ENCODE measurements around the gene TXNRD2.

Gene TXNRD2

GRCh38 chr22:19988331-19988808 is 46.8 kb upstream of the TXNRD2 start:
- in situ Hi-C loops (cut with HindIII; ENCODE audit: low sequenced_read_pairs), result no loop called here
- TF ChIP-seq, protein P1, sequence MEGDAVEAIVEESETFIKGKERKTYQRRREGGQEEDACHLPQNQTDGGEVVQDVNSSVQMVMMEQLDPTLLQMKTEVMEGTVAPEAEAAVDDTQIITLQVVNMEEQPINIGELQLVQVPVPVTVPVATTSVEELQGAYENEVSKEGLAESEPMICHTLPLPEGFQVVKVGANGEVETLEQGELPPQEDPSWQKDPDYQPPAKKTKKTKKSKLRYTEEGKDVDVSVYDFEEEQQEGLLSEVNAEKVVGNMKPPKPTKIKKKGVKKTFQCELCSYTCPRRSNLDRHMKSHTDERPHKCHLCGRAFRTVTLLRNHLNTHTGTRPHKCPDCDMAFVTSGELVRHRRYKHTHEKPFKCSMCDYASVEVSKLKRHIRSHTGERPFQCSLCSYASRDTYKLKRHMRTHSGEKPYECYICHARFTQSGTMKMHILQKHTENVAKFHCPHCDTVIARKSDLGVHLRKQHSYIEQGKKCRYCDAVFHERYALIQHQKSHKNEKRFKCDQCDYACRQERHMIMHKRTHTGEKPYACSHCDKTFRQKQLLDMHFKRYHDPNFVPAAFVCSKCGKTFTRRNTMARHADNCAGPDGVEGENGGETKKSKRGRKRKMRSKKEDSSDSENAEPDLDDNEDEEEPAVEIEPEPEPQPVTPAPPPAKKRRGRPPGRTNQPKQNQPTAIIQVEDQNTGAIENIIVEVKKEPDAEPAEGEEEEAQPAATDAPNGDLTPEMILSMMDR (IDR thresholded peaks at IDR 0.05; ENCODE audit: low read depth, low read length, missing control alignments), result no peak
- DNase-seq (ENCODE audit: low read depth), result no peak
- no peak overlapping the region for H3K4me3 ChIP-seq (ENCODE audit: low read depth, low read length)

GRCh38 chr22:19987394-19988306 is 46.0 kb upstream of the TXNRD2 start:
- no peak overlapping the region for H3K4me3 ChIP-seq (ENCODE audit: low read depth, low read length)
- TF ChIP-seq, protein P1 (IDR thresholded peaks at IDR 0.05; ENCODE audit: low read depth, low read length, missing control alignments), result no peak
- in situ Hi-C loops (cut with HindIII; ENCODE audit: low sequenced_read_pairs), result no loop called here
- DNase-seq (ENCODE audit: low read depth), result no peak

- peak overlapping the region; percentile 63 for H3K4me3 ChIP-seq (ENCODE audit: low read depth, low read length)
- TF ChIP-seq, protein P1 (IDR thresholded peaks at IDR 0.05; ENCODE audit: low read depth, low read length, missing control alignments), result no peak
- DNase-seq (ENCODE audit: low read depth), result peak; percentile 15
- in situ Hi-C loops (cut with HindIII; ENCODE audit: low sequenced_read_pairs), result no loop called here
Observed at GRCh38 chr22:19986410-19987341, 45.1 kb upstream of the TXNRD2 start.

DNA sequence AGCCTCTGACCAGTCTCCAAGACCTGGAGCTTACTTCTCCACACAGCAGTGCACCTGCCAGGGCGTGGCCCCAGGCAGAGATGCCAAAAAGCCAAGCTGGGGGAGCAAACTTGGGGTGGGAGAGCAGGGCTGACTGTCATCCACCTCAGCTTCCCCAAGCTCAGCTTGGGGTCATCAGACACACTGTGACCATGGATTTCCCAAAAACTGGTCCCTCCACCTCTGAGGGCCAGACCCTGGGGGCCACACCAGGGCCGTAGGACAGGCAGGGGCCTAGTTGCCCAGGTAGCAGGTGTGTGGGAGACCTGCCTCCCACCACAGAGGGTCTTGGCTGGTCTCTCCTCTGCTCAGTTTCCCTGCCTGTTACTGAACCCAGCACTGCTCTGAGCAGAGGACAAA is 44.4 kb upstream of the TXNRD2 start:
- in situ Hi-C loops (cut with HindIII; ENCODE audit: low sequenced_read_pairs), result no loop called here
- no peak for DNase-seq (ENCODE audit: low read depth)
- TF ChIP-seq, protein P1 (IDR thresholded peaks at IDR 0.05; ENCODE audit: low read depth, low read length, missing control alignments), result no peak
- H3K4me3 ChIP-seq (ENCODE audit: low read depth, low read length), result peak overlapping the region; percentile 63

DNA sequence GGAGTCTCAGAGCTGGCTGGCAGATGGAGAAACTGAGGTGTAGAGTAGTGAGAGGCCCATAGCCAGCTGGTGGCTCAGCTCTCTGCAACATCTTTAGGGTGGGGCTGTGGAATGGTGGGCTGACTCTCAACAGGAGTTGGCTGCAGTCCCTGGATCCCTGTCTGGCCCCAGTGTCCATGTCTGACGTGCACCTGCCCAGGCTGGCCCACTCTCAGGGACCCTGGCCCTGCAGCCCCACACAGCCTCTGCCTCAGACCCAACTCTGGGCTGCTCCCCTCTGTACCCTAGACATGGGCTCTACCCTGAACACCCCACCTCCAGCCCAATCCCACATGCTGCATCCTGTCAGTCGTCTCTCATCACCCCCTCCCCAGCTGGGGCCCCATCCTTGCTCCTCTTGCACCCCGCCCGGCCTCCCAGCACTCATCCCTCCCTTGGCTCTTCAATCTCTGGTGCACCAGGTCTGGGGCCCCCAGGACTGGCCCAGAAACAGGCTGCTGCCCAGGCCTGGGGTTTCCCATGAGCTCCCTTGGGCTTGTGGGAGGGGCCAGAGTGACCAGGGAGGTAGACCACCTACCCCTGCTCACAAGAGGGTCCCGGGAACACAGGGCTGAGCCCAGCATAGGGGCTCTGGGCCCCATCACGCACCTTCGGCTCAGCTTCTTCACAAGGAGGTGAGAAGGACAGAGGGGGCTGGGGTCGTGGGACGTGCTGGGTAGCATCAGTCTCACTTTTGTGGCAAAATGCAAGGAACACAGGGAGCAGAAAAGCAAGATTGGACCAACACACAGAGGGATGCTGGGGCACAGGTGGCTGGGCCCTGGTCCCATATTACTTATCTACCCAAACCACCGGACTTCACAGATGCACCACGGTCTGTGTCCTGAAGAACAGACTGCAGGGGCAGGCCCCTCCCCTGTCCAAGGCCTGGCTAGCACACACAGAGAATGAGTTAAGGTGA is 43.5 kb upstream of the TXNRD2 start:
- TF ChIP-seq, protein P1 (IDR thresholded peaks at IDR 0.05; ENCODE audit: low read depth, low read length, missing control alignments), result no peak
- H3K4me3 ChIP-seq (ENCODE audit: low read depth, low read length), result no peak overlapping the region
- no peak for DNase-seq (ENCODE audit: low read depth)

More for the DNA sequence above, 43.5 kb upstream of the TXNRD2 start:
- in situ Hi-C loops (cut with HindIII; ENCODE audit: low sequenced_read_pairs), result no loop called here
